ENCODE measurements around the gene TSR1.

Gene TSR1

GRCh38 chr17:2380226-2380922 is 44.1 kb upstream of the TSR1 start:
- no peak for DNase-seq (ENCODE audit: low spot score)
- no peak for TF ChIP-seq CTCF (IDR thresholded peaks at IDR 0.05; ENCODE audit: extremely low read depth, insufficient read depth, missing control alignments)
- in situ Hi-C loops (cut with MboI; ENCODE audit: low pct_unique_long_range_greater_than_20kb, low sequenced_read_pairs, unreplicated experiment), result no loop called here

- DNase-seq (ENCODE audit: low spot score), result no peak
- in situ Hi-C loops (cut with MboI; ENCODE audit: low pct_unique_long_range_greater_than_20kb, low sequenced_read_pairs, unreplicated experiment), result no loop called here
- TF ChIP-seq CTCF (IDR thresholded peaks at IDR 0.05; ENCODE audit: extremely low read depth, insufficient read depth, missing control alignments), result no peak
These were observed 43.4 kb upstream of the TSR1 start for GRCh38 chr17:2379489-2380225.

- in situ Hi-C loops (cut with MboI; ENCODE audit: low pct_unique_long_range_greater_than_20kb, low sequenced_read_pairs, unreplicated experiment), result no loop called here
- no peak for DNase-seq (ENCODE audit: low spot score)
- TF ChIP-seq CTCF (IDR thresholded peaks at IDR 0.05; ENCODE audit: extremely low read depth, insufficient read depth, missing control alignments), result no peak
These were observed 42.6 kb upstream of the TSR1 start for GRCh38 chr17:2378905-2379304.

GRCh38 chr17:2377659-2378058 is 41.4 kb upstream of the TSR1 start:
- TF ChIP-seq CTCF (IDR thresholded peaks at IDR 0.05; ENCODE audit: extremely low read depth, insufficient read depth, missing control alignments), result no peak
- DNase-seq (ENCODE audit: low spot score), result no peak
- in situ Hi-C loops (cut with MboI; ENCODE audit: low pct_unique_long_range_greater_than_20kb, low sequenced_read_pairs, unreplicated experiment), result no loop called here

GRCh38 chr17:2376107-2376506 is 39.9 kb upstream of the TSR1 start:
- no peak for DNase-seq (ENCODE audit: low spot score)
- in situ Hi-C loops (cut with MboI; ENCODE audit: low pct_unique_long_range_greater_than_20kb, low sequenced_read_pairs, unreplicated experiment), result no loop called here
- TF ChIP-seq CTCF (IDR thresholded peaks at IDR 0.05; ENCODE audit: extremely low read depth, insufficient read depth, missing control alignments), result no peak

GRCh38 chr17:2375406-2375805 is 39.1 kb upstream of the TSR1 start:
- TF ChIP-seq CTCF (IDR thresholded peaks at IDR 0.05; ENCODE audit: extremely low read depth, insufficient read depth, missing control alignments), result no peak
- in situ Hi-C loops (cut with MboI; ENCODE audit: low pct_unique_long_range_greater_than_20kb, low sequenced_read_pairs, unreplicated experiment), result no loop called here
- DNase-seq (ENCODE audit: low spot score), result no peak
